NCI-H446 (cell line): ENCODE results near the gene HSPA4.
"Not testable (repeated sequence)": the region's sequence is repeated elsewhere in the genome, so short reads cannot be mapped to it uniquely, and the experiment has no call there.

Source experiments
- DNase-seq, 2 experiments: peaks; one replicate each; lab custom pipeline; 2025; lab: John Stamatoyannopoulos, UW

The HSPA4 gene

DNA sequence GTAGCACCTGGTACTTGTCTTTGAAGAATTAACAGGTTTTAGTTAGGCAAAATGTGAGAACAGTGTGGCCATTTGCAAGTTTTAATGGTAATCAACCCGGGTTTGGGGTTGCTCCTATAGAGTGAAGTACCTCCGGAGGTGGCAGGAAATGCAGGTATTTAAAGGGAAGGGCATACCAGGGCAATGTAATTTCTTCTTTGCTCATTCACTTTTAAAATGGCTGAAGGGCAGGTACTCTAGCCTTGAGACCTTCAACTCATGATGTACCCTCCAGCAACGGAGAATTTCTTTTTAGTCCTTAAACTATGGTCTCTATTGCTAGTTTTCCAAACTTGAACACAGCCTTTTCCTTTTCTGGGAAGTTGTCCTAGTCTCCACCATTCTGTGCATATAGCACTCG is 1.3 kb upstream of the HSPA4 start:
- DNase-seq: no peak

DNA sequence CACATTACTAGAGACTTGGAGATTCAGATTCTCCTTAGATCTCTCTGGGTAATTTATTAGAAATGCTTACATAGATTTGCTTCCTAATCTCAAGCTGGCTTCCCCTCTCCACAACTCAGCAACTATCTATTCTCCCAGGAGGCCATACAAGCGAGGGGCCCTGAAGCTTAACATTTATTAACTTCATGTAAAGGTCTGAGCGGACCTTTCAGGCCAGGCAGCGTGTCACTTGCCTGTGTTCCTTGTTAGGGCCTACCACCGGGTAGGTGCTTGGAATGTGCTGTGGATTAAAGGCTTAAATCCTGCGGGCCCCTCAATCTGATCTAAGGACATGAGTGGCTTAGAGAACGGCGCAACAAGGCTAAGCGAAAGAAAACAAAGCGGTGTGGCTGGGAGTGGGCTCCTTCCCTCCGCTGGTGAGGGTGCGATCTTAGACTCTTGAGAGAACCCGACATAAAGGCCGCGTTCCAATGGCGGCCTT is 712 bp upstream of the HSPA4 start:
- DNase-seq: no peak

DNA sequence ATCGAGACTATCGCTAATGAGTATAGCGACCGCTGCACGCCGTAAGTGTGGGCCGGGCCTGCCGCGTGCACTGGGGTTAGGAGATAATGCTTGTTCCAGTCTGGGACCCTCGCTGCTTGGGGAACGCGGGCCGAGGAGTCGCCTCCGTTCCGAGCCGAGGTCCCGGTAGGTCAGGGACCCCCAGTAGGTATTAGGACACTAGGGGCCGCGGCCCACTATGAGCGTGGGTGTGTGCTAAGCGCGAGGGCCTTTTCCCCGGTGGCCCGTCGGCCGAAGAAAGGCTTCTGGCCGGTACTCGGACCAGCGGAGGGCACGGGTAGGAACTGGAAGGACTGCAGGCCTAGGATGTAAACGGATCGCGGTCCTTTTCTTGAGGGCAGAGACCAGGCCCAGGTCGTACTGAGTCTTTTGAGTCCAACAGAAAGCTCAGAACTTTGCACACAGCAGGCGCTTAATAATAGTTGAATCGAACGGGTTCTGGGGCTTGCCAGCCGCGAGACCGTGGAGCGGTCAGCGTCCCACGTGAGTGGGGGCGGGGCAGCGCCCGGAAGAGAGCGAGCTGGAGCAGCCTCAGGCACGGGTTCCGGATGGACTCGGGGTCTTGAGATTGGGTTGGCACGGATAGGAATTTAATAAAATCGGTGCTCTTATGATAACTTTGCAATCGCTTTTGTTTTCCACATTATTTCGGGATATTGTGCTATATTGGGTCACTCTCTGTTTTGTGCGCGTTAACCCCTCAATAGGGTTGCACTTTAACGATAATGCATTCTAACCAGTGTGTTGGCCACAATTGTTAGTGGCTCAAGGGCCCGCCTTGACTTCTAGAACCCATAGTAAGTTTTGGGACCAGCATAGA is 733 bp downstream of the HSPA4 start:
- DNase-seq: peak in 1 of 2 experiments; percentile 59

DNA sequence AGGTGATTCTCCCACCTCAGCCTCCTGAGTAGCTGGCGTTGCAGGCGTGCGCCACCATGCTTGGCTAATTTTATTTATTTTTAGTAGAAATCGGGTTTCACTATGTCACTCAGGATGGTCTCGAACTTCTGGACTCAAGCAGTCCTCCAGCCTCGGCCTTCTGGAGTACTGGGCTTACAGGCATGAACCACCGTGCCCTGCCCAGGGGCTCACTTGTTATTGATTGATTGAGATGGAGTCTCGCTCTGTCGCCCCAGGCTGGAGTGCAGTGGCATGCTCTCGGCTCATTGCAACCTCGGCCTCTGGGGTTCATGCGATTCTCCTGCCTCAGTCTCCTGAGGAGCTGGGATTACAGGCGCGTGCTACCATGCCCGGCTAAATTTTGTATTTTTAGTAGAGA is 1.6 kb downstream of the HSPA4 start:
- DNase-seq: no peak

DNA sequence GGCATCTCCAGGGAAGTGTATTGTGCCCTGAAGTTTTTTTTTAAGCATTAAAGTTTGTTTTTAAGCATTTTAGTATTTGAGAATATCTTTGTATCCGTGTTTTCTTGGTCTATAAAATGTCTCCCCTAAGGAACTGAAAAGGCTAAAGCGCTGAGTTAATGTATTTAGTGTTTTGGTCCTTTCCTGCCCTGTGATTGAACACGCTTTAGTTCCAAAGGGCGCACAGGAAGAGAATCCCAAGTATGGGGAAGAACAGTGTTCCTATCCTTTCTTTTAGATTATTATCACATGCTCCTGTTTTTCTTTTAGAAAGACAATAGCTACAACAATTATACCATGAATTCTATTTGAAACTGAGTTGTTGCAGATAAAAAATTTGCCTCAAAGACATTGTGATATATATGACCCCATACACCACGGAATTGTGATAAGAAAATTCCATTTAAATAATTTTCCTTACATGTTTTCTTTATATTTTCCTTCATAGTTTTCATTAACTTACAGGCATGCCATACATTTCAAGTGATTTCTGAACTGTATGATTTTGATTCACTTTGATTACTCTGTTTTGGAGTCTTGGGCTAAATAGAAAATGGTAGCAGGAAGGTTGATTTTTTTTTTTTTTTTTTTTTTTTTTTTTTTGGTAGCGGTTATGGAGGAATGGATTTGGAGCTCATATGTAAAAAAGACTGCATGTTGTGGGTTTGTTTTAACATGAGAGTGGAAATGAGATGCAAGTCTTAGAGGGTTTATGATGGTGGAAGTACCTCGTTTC is 3.1 kb downstream of the HSPA4 start:
- no peak for DNase-seq

DNA sequence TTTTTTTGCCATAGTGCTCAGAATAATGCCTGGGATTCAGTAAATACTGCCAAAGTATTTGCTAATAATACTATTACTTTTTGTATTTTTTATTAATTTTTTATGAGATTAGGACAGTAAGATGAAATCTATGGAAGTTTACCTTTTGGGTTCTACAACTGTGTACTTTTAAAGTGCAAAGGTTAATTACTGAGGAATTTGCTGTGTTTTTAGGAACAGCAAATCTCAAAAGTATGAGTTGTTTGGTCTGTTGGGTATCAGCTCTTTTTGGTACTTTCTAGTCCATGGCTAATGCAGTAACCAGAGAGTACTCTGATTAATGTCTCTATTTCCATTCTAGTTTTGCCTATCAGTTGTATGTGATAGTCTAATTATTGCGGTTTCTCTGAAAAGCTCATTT is 5.1 kb downstream of the HSPA4 start:
- DNase-seq: no peak

DNA sequence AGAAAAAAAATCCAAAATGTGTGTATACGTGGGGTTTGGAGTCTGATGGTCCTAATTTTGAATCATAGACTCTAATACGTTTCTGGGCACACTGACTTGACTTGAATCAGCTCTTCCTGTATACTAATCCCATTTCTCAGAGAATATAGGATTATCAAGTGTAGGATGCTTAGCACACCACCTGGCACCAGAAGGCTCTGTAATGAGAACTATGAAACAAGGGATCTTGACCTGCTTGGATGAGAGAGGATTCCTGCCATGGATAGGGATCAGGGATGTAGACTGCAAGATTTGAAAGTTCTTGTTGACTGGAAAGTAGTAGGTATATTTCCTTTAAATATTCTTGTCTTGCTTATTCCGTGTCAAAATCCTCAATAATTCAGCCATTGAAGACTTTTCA is 7.8 kb downstream of the HSPA4 start:
- DNase-seq: no peak

DNA sequence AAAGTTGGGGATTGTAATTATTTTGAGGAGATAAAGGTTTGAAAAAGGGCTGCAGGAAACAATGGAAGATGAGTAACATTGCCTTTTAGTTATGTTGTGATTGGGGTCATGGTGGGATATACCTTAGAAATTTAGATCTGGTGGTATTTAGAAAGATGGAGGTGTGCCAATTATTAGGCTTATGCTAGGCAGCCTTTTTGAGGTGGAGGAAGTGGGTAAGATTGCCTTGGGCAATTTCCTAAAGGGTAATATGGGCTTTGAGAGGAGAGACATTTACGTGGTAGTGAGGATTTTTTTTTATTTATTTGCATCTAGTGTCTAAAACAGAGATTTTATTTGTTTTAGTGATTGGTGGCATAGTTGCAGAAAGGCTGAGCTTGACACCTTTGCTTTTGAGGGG is 10.5 kb downstream of the HSPA4 start:
- no peak for DNase-seq

DNA sequence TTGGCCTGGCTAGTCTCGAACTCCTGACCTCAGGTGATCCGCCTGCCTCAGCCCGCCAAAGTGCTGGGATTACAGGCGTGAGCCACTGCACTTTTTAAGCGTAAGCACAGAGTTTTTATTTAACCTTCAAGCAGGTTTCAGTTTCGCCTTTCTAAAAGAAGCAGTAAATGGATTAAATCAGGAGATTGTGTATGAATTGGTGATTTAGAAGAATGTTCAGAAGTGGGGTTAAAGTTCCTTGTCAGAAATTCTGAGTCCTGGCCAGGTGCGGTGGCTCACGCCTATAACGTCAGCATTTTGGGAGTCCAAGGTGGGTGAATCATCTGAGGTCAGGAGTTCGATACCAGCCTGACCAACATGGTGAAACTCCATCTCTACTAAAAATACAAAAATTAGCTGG is 12.2 kb downstream of the HSPA4 start:
- DNase-seq: no peak

DNA sequence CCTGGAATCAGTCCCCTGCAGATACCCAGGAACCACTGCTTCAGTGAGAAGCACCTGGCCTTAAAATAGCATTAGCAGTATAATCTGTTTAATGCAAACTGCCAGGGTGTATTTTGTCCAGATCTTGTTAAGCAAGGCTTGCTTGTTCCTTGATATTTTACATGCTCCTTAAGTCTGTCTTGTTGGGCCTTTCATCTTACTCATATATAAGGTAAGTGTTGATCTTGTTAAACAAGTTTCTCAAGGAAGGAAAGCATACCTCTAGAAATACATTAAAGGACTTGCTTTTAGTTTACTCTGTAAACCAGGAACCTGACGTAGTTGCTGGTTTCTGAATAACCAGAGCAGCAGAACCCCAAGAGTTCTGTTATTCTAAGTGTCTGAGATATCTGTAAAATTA is 13.7 kb downstream of the HSPA4 start:
- no peak for DNase-seq

DNA sequence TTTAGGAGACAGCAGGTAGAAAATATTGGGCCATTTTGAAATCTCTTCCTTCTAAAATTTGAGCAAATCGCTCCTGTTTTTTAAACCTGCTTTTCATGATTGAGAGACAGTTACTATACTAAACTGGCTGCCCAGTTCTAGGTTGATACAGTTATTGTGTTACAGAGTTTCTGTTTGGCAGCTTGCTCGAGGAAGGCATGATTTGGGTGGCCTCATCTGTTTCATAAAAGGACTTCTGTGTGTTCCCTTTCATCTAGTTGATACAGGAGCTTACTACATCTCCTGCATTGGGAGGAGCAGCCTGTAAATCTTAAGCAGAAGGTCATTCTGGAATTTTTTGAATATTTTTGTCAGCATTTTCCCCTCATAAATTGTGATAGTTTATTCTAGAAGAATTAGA is 14.2 kb downstream of the HSPA4 start:
- no peak for DNase-seq

DNA sequence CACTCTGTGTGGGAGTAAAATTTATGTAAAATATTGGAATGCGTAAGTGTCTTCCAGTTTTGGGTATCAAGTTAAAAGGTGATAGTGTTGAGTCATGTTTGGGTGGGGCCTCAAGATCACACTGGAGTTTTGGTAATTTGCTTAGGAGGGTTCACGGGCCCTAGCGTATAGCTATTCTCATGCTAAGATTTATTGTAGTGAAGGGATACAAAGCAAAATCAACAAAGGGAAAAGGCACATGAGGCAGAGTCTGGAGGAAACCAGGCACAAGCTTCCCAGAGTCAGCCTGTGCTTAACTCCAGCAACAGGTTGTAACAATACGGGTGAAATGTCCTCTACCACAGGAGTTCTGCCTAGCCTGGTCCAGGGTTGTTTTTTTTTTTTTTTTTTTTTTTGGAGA is 20.2 kb downstream of the HSPA4 start:
- no peak for DNase-seq

DNA sequence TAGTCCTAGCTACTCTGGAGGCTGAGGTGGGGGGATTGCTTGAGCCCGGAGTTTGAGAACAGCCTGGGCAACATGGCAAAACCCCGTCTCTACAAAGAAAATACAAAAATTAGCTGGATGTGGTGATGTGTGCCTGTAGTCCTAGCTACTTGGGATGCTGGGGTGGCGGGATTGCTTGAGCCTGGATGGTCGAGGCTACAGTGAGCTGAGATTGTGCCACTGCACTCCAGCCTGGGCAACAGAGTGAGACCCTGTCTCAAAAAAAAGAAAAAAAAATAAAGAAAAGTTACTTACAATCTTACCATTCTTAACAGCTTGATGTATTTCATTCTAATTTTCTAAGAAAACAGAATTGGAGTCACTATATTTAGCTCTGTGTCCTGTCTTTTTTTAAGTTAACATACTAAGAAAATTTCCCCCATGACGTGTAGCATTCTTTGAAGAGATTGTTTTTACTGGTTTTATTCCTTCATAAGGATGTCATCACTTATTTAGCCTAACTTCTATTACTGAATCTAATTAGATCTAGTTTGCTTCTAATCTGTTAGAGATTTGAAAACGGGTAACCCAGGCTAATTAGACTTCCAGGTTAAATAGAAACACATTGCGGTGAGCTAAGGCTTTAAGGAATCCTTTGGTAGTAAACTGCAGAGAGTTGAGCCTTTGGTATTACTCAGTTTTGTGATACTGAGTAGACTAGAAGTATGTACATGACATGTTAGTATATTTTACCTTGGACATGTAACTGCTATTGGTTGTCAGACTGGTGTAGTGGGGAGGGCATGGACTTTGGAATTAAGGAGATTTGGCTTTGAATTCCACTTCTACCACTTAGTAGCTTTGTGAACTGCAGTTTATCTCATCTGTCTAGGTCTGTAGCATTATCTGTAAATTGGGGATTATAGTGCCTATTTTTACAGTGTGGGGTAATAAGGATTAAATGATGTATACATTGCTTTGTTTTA is 24.0 kb downstream of the HSPA4 start:
- no peak for DNase-seq

DNA sequence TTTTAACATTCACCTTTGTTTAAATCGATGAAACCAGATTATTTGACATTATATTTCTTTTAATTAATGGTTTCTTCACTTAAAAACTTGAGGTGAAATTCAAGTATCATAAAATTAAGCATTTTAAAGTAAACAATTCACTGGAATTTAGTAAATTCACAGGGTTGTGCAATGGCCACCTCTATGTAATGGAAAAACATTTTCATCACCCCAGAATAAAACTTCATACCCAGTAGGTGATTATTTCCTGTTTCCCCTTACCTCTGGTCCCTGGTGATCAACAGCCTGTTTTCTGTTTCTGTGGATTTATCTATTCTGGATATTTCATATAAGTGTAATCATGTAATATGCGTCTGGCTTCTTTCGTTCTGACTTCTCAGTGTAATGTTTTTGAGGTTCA is 27.2 kb downstream of the HSPA4 start:
- no peak for DNase-seq

DNA sequence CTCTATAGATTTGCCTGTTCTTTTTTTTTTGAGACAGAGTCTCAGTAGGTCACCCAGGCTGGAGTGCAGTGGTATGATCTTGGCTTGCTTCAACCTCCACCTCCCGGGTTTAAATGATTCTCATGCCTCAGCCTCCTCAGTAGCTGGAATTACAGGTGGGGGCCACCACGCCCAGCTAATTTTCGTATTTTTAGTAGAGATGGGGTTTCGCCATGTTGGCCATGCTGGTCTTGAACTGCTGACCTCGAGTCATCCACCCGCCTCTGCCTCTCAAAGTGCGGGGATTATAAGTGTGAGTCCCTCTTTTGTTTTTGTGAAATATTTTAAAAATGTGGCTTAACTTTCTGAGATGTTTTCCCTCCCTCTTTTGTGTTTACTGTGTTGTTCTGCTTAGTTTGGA is 29.2 kb downstream of the HSPA4 start:
- no peak for DNase-seq

DNA sequence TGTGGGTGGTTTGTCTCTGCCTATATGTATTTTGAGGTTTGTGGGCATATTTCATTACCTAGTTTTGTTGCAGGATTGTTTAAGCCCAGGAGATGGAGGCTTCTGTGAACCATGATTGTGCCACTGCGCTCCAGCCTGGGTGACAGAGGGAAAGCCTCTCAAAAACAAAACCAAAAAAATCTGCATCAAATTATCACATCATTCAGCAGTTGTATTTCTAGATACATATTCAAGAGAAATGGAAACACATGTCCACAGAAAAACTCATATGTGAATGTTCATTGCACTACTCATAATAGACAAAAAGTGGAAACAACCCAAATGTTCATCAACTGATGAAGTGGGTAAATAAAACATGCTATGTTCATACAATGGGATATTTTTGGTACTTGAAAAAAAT is 29.9 kb downstream of the HSPA4 start:
- DNase-seq: no peak

DNA sequence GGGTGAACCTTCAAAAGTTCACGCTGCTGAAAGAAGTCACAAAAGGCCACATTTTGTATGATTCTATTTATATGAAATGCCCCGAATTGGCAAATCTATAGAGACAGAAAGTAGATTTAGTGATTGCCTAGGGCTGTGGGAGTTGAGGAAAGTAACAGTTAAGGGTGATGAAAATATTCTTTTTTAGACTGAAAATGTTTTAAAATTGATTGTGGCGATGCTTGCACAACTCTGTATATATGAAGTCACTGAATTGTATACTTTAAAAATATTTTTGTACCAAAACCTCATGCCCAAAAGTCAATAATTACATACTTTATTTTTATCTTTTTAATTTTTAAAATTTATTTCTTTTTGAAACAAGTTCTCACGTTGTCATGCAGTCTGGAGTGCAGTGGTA is 30.3 kb downstream of the HSPA4 start:
- DNase-seq: no peak

DNA sequence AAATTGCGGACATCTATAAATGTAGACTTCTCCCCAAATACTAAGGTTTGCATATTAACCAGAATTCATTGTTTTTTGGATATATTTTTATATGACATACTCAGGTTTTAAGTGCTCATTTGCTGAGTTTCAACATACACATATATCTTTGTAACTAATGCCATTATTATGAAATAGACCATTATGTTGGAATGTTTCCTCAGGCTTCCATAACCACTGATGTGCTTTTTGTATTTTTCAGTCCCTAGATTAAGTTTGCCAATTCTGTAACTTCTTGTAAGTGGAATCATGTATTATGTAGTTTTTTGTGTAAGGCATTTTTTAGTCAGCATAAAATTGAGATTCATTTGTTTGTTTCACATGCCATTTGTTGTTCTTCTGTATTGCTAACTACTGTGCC is 32.1 kb downstream of the HSPA4 start:
- no peak for DNase-seq

DNA sequence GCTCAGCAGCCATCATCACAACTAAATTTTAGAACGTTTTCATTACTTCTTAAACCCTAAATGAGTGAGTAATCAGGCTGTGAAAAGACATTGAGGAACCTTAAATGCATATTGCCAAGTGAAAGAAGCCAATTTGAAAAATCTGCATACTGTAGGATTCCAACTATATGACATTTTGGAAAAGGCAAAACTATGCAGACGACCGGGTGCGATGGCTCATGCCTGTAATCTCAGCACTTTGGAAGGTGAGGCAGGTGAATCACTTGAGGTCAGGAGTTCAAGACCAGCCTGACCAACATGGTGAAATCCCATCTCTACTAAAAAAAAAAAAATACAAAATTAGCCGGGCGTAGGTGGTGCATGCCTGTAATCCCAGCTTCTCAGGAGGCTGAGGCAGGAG is 33.4 kb downstream of the HSPA4 start:
- not testable (repeated sequence) for DNase-seq

DNA sequence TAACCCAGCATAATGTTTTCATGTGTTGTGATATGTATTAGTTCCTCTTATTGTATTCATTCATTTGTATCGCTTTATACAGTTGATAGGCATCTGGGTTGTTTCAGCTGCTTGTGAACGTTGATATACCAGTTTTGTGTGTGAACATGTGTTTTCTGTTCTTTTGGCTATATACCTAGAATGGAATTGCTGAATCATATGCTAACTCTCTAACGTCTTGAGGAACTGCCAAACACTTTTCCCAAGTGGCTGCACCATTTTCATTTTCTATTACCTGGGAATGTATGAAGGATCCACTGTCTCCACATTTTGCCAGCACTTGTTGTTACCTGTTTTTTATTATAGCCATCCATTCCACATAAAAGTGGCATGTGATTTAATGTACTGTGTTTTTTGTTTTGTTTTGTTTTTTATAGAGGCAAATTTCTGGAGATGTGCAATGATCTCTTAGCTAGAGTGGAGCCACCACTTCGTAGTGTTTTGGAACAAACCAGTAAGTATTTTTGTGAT is 34.6 kb downstream of the HSPA4 start:
- DNase-seq: no peak

DNA sequence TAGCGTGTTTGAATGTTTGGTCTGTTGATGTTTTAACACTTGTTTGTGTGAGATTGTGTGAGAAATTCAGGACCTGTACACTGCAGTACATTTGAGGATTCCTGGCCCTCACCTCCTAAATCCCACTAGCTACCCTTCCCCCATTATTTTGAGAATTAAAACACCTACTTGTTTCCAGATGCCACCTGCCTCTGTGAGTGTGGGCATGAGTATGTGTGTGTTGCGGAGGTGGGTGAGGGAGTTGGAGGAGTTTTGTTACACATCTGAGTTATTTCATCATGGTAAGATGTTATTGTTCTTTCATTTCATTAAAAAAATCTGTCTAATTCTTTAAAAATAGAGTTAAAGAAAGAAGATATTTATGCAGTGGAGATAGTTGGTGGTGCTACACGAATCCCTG is 36.3 kb downstream of the HSPA4 start:
- DNase-seq: no peak

DNA sequence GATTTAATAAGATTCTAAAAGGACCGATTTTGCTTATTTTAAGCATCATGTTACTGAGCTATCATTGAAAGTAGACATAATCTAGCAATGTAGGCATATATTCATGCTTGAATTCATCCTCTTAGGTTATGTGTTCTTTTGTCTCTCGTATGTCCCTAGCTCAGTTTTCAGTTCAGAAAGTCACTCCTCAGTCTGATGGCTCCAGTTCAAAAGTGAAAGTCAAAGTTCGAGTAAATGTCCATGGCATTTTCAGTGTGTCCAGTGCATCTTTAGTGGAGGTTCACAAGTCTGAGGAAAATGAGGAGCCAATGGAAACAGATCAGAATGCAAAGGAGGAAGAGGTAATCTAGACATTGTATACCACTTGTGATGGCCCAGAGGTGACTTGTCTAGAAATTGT is 39.2 kb downstream of the HSPA4 start:
- no peak for DNase-seq
